DND-41 (cell line): ENCODE results near the gene CARS1.

Experiments used
- ATAC-seq: fragments of 200-7000 bp; cut with Tn5 transposase; 3 replicates; pipeline ENCODE4 v1.9.1; 2021; ENCODE audit warnings: low read depth; ENCODE audit not compliant: insufficient read depth
- DNase-seq: peaks from one replicate; pipeline ENCODE4 v3.0.0-alpha.2; 2020
- H2AFZ ChIP-seq: 2 replicates; pipeline ENCODE4 v1.6.0; 2012; ENCODE audit warnings: low read depth, low read length
- H3K27ac ChIP-seq: 2 replicates; pipeline ENCODE4 v1.5.1; 2012; ENCODE audit warnings: low read length, inconsistent platforms
- H3K27me3 ChIP-seq: fragments of 200-600 bp; sonication (generic); 2 replicates; pipeline ENCODE4 v1.6.0; 2012; ENCODE audit warnings: low read length, mild to moderate bottlenecking, inconsistent platforms; ENCODE audit not compliant: insufficient read depth, poor library complexity
- H3K36me3 ChIP-seq: 2 replicates; pipeline ENCODE4 v1.5.1; 2012; ENCODE audit warnings: low read length, inconsistent platforms; ENCODE audit not compliant: insufficient read depth
- H3K4me1 ChIP-seq: 2 replicates; pipeline ENCODE4 v1.5.1; 2012; ENCODE audit warnings: mild to moderate bottlenecking, low read length; ENCODE audit not compliant: insufficient read depth
- H3K4me2 ChIP-seq: 2 replicates; pipeline ENCODE4 v1.6.0; 2012; ENCODE audit warnings: mild to moderate bottlenecking, moderate library complexity, low read length, inconsistent platforms; ENCODE audit not compliant: insufficient read depth
- H3K4me3 ChIP-seq, 2 experiments: fragments of 200-600 bp in 1 of 2; shearing (Covaris generic) in 1 of 2; 2 replicates each; pipeline ENCODE4 v1.5.1; 2012 to 2016; ENCODE audit warnings: inconsistent platforms in 2 of 2, low read length in 2 of 2, mild to moderate bottlenecking in 2 of 2, low read depth in 1 of 2, moderate library complexity in 1 of 2
- H3K79me2 ChIP-seq: 2 replicates; pipeline ENCODE4 v1.6.0; 2012; ENCODE audit warnings: low read length, inconsistent platforms; ENCODE audit not compliant: insufficient read depth
- H3K9ac ChIP-seq: 2 replicates; pipeline ENCODE4 v1.6.0; 2012; ENCODE audit warnings: low read depth, mild to moderate bottlenecking, inconsistent platforms, low read length, moderate library complexity
- H3K9me3 ChIP-seq: 2 replicates; pipeline ENCODE4 v1.5.1; 2012; ENCODE audit warnings: low read length, moderate library complexity, mild to moderate bottlenecking, inconsistent platforms; ENCODE audit not compliant: insufficient read depth, severe bottlenecking
- H4K20me1 ChIP-seq: 2 replicates; pipeline ENCODE4 v1.6.0; 2012; ENCODE audit warnings: low read length; ENCODE audit not compliant: insufficient read depth
- CTCF ChIP-seq: IDR thresholded peaks from 2 replicates; pipeline ENCODE4 v1.5.1; 2012; ENCODE audit warnings: borderline replicate concordance, low read length, moderate library complexity, mild to moderate bottlenecking; ENCODE audit not compliant: poor library complexity, severe bottlenecking; ENCODE audit errors: extremely low read depth
- EZH2 ChIP-seq: IDR thresholded peaks from 3 replicates; pipeline ENCODE4 v1.6.1; 2012; ENCODE audit warnings: borderline replicate concordance, low read depth, mild to moderate bottlenecking, moderate library complexity, low read length, inconsistent platforms; ENCODE audit not compliant: severe bottlenecking

The CARS1 gene

DNA sequence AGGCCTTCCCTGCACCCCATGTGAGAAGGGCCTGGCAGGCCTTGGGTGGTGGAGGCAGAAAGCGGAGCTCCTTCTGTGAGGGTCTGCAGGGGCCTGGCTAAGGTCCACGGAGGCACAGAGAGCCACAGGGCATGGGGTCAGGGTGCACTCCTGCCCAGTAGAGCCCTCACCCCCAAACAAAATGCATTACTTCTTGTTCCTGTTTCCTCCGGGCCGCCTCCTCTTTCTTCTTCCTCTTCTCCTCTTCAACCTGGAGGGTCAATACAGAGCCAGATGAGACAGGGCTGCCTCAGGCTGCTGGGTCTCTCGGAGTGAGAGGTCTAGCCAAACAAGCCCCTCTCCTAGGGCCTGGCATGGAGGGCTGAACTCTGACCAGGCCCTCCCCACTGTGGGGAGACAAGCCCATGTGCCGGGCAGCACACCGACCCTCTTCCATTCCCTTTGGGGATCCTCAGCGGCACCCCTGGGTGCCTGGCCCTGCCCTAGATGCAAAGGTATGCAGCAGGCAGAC lies 54.8 kb downstream of the CARS1 start:
- H3K4me3 ChIP-seq, result no peak overlapping the region
- TF ChIP-seq CTCF (no peak), EZH2 (no peak)
- no peak overlapping the region for H3K27ac ChIP-seq
- no peaks in the 10 kb centered on the region for H4K20me1 ChIP-seq
- no peaks in the 10 kb centered on the region for H3K27me3 ChIP-seq
- no peak overlapping the region for H3K4me2 ChIP-seq
- H3K79me2 ChIP-seq, result no peaks in the 10 kb centered on the region
- DNase-seq (no peak), ATAC-seq (no peak)
- no peak overlapping the region for H3K9ac ChIP-seq
- no peak overlapping the region for H2AFZ ChIP-seq
- peaks cover 64% of the 10 kb centered on the region for H3K36me3 ChIP-seq
- H3K4me1 ChIP-seq, result no peaks in the 10 kb centered on the region
- H3K9me3 ChIP-seq, result no peaks in the 10 kb centered on the region

DNA sequence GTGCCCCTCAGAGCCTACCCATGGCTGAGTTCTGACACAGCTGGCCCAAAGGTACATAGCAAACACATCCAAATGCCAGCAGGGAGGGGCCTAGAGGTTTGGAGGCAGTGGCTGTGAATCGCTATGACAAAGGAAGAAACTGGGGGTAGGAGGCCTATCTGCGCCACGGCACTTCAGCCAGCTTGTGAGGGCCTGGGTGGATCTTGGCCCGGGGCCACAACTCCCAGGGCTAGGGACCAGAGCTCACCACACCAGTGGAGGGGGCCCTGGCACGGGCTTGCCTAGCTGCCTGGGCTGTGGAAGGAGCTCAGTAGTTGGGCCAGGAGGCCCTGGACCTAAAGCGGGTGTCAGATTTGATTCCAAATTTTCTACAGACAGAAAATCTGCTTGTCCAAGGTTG lies 55.7 kb downstream of the CARS1 start:
- Histone ChIP-seq H3K4me2 (no peak overlapping the region), H3K36me3 (peaks cover 56% of the 10 kb centered on the region), H3K9me3 (no peaks in the 10 kb centered on the region), H3K27ac (no peak overlapping the region), H3K4me3 (no peak overlapping the region), H3K4me1 (no peaks in the 10 kb centered on the region), H3K27me3 (no peaks in the 10 kb centered on the region), H3K79me2 (no peaks in the 10 kb centered on the region), H4K20me1 (no peaks in the 10 kb centered on the region), H3K9ac (no peak overlapping the region), H2AFZ (no peak overlapping the region)
- ATAC-seq, result no peak
- DNase-seq, result no peak
- TF ChIP-seq EZH2 (no peak), CTCF (no peak)

GRCh38 chr11:3000032-3000961 lies 56.9 kb downstream of the CARS1 start:
- Histone ChIP-seq H3K4me3 (no peak overlapping the region), H3K4me1 (no peaks in the 10 kb centered on the region), H3K4me2 (no peak overlapping the region), H3K79me2 (no peaks in the 10 kb centered on the region), H4K20me1 (no peaks in the 10 kb centered on the region), H3K9ac (no peak overlapping the region), H3K27ac (no peak overlapping the region), H3K9me3 (no peaks in the 10 kb centered on the region), H3K27me3 (no peaks in the 10 kb centered on the region), H3K36me3 (peaks cover 52% of the 10 kb centered on the region), H2AFZ (no peak overlapping the region)
- no peak for ATAC-seq
- no peak for DNase-seq
- TF ChIP-seq CTCF (no peak), EZH2 (no peak)
